Measurements from ENCODE around the gene SLC16A13.
"Not testable (repeated sequence)": the region's sequence is repeated elsewhere in the genome, so short reads cannot be mapped to it uniquely, and the experiment has no call there.

The SLC16A13 gene

DNA sequence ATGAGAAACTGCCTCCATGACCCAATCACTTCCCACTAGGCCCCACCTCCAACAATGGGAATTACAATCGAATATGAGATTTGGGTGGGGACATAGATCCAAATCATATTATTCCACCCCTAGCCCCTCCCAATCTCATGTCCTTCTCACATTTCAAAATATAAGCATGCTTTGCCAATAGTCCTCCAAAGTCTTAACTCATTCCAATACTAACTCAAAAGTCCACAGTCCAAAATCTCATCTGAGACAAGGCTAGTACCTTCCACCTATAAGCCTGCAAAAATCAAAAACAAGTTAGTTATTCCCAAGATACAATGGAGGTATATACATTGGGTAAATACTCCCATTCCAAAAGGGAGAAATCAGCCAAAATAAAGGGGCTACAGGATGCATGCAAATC lies 31.4 kb downstream of the SLC16A13 start:
- no peak for DNase-seq

DNA sequence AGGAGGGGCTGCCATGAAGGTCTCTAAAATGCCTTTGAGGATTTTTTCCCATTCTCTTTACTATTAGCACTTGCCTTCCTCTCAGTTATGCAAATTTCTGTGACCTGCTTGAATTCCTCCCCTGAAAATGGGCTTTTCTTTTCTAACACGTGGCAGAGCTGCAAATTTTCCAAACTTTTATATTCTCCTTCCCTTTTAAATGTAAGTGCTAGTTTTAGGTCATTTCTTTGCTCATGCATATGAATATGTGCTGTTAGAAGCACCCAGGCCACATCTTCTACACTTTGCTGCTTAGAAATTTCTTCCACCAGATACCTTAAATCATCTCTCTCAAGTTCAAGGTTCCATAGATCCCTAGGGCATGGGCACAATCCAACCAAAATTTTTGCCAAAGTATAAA lies 32.5 kb downstream of the SLC16A13 start:
- DNase-seq, result no peak

DNA sequence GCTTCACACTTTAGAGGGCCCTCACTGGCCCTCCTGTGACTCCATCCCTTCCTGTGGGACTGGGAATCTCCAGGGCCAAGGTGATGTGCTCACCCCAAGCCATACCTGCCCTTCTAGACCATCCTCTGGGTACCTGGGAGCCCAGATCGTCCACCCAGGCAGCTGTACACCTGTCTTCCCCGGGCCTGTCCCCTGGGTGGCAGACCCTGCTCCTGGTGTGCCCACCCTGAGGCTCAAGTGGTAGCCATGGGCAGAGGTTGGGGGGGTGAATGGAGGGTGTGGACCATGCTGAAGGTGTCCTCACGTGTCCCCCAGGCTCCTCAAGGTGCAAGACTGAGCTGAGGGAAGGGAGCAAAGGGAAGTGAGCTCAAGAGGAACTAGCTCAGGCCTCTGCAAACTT lies 34.9 kb downstream of the SLC16A13 start:
- no peak for DNase-seq

DNA sequence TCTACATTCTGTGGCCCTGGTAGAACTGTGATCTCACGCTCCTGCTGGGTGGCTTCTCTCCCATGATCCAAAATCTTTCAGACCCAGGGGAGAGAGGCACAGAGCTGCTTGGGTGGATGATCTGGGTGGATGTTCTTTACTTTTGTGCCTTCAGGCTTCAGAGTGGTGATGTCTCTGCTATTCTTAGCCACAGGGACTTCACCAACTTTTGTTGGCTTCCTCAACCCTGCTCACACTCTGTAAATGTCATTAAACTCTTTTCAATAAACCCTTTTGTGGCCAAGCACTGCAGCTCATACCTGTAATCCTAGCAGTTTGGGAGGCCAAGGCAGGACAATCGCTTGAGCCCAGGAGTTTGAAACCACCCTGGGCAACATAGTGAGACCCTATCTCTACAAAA lies 36.6 kb downstream of the SLC16A13 start:
- no peak for DNase-seq

DNA sequence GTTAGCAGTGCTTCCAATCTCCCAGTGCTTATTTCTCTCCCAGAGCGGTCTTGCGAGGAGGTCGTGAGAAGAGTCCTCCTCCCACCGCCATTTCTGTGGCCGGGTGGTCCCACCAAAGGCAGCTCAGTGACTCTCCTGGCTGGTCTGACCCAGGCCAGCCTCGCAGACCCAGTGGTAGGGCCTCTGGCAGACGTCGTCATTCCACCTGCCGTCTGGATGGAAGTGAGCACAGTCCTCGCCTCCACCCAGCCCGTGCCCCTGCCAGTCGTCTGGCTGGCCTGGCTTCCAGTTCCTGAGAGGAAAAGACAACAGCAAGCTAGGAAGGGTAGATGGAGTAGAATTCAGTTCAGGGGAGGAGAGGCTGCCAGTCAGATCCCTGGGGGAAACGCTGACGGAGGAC lies 39.1 kb downstream of the SLC16A13 start:
- no peak for DNase-seq

DNA sequence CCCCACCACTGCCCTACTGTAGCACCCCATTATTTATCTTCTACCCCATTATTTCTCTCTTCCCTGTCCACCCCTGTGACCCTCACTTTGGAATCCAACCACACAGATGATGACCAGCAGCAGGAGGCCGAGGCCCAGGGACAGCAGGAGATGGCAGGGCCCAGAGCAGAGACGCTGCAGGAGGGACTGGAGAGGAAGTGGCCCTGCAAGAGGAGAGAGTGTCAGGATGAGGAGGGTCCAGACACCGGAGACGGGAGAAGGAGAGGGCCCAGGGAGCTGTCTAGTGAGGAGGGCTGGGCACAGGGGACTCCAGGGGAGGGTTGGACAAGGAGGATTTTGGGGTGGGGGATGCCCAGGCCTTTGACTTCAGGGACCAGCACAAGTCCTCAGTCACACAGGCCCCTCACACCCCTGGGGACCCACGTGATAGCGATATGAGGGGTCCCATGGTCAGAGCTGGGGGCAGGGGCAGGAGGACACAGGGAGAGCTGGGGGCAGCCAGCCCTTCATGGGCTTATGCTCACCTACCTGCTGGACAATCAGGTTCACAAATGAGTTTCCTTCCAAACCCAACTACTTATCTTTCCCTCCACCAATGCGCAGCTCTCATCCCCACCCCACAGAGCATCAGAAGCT lies 42.2 kb downstream of the SLC16A13 start:
- DNase-seq, result no peak

DNA sequence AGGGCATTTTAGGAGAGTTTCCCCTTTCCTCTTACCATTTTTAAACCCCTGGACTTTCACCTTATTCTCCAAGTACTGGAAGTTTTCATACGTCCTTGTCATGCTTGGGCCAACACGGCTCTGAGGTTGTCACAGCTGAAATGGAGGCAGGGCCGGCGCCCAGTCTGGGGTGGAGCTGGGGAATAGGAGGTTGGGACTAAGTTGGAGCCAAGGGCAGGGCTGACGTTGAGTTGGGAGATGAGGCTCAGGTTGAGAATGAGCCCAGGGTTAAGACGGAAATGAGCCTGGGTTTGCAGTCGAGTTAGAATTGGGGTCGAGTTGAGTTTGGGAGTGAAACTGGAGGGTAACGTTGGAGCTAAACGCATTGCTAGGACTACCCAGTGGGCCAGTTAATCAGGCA lies 42.9 kb downstream of the SLC16A13 start:
- DNase-seq, result no peak

DNA sequence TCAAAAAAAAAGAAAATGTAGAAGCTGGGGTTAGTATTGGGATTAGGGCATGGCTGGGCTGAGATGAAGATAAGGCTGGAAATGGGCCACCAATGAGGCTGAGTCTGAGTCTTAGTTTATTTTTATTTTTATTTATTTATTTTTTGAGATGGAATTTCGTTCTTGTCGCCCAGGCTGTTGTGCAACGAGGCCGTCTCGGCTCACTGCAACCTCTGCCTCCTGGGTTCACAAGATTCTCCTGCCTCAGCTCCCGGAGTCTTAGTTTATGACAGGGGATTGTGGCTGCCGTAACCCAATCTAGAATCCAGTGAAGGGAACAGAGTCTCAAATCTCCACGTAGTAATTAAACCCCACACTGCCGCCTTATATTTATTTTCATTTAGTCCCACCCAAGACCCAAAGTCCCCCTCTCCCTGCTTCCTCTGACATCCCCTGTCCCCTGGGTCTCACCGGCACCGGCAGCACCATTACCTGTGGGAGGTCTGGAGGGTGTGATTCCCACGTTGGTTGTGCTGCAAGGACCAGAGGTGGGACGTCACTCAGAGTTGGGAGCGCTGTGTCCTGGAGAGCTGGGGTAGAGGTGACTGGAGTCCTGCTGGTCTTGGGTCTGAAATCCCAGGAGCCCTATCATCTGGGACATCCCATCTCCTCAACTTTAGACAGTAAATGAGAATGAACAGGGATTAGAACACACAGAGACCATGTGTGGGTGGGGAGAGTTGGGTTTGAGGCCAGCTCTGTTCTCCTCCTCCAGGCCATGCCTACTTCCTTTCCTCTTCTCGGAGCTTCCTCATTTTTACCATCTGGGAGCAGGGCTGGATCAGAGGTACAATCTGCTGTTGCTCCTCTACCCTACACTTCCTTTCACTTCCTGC lies 44.0 kb downstream of the SLC16A13 start, which contains the start of gene CLEC10A:
Gene CLEC10A, minus strand, starts transcription at position 671 of the 875 bp plus-strand sequence. CDS start 1,439 bp downstream, outside the sequence.
- no peak for DNase-seq

DNA sequence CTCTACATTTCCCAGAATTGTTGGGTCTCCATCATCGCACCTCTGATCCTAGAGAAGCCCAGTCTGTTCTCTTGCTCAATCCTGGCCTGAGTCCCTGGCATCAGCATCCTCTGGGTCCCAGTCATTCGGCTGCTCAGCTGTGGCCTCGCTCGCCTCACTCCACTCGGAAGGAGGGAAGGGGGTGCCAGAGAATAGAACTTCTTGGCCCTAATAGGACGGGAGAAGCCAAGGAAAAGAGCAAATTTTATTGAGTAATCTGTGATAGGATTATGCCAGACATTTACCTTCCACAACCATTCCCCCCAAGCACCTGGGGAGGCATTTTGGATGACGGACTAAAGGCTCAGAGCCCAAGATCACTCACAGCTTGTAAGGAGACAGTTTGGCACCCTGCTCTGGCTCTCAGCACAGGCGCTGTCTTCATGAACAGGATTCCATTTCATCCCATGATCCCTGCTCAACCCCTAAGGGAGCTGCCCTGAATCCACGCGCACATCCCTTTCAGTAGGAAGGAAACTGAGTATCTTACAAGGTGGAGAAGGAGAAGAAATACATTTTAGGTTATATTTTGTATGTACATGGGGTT lies 44.7 kb downstream of the SLC16A13 start:
- DNase-seq, result no peak

DNA sequence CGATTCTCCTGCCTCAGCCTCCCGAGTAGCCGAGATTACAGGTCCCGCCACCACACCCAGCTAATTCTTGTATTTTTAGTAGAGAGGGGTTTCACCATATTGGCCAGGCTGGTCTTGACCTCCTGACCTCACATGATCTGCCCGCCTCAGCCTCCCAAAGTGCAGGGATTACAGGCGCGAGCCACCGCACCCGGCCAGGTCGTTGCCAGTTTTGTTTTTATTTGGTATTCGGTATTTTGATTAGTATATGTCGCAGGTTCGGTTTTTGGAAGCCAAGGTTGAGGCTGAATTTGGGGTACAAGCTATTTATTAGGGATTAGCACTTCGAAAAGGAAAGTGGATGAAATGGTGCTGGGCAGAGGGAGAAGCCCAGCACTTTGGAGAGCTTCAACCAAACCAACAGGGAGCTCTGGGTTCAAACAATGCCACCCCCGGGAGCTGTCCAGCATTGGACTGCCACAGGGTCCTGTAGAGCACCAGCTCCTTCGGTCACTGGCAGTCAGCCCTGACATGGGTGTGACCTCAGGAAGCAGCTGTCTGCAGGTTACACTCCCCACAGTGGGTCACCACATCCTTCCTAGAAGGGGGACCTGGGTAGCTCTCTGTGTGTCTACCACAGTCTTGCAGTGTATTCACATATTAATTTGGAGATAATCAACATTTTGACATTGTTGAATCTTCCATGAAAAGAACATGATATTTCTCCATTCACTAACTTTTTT lies 45.7 kb downstream of the SLC16A13 start:
- no peak for DNase-seq

DNA sequence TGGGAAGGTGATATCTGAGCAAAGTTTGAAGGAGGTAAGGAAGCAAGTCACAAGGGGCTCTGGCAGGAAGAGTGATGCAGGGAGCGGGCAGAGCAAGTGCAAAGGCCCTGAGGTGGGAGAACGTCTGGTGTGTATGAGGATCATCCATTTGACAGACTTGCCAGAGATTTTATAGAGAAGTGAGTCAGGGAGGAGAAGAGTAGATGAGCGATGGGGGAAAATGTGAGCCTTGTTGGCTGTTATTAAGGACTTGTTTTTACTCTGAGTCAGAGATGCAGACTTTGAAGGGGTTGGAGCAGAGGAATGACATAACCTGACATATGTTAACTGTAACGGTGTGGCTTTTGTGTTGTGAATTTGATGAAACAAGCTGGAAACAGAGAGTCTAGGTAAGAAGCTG lies 47.8 kb downstream of the SLC16A13 start:
- no peak for DNase-seq

DNA sequence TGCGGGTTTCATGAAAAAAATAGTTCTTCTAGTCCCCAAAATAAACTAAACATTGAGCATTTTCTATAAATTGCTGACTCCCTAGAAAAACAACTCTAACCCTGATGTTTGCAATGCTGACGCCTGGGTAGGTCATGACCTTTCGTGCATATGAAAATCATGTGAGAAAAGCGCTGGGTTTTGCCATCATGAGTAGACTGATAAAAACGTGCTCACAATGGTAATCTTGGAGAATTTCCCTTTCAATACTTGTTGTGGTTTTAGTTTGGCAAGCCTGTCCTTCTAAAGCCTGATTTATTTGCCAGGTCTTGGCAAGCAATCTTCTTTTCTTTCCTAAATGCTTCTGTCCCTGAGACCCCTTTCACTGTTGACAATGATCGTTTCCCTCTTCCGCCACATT lies 48.3 kb downstream of the SLC16A13 start:
- no peak for DNase-seq

DNA sequence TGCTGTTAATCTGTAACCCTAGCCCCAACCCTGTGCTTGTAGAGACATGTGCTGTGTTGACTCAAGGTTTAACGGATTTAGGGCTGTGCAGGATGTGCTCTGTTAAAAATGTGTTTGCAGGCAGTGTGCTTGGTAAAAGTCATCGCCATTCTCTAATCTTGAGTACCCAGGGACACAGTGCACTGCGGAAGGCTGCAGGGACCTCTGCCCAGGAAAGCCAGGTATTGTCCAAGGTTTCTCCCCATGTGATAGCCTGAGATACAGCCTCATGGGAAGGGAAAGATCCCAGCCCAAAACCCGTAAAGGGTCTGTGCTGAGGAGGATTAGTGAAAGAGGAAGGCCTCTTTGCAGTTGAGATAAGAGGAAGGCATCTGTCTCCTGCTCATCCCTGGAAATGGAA lies 52.6 kb downstream of the SLC16A13 start:
- DNase-seq, result not testable (repeated sequence)

DNA sequence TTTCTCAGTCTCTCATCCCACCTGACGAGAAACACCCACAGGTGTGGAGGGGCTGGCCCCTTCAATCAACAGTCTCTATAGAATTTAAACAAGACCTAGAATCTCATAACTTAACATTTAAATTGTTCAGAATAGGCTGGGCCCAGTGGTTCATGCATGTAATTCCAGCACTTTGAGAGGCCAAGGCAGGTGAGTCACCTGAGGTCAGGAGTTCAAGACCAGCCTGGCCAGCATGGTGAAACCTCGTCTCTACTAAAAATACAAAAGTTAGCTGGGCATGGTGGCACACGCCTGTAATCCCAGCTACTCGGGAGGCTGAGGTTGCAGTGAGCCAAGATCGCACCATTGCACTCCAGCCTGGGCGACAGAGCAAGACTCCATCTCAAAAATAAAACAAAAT lies 53.8 kb downstream of the SLC16A13 start:
- DNase-seq, result not testable (repeated sequence)
